SK-N-SH (cell line): ENCODE results near the gene PRDM13. TPM values are rescaled to one million over a fixed set of nuclear protein-coding genes. Genes with fewer than 3 reads are reported as not detected.

Source experiments
- CTCF ChIA-PET: fragments of 300-600, 350-600 bp; formaldehyde crosslinking; extraction: SDS; loops from one replicate; lab custom pipeline; 2021; lab: Yijun Ruan, JAX
- POLR2A ChIA-PET: fragments of 350-600 bp; sonication (Branson Sonifier 250); formaldehyde crosslinking; extraction: SDS; loops from one replicate; lab custom pipeline; 2020; ENCODE audit warnings: antibody characterized with exemption, inconsistent platforms; lab: Yijun Ruan, JAX
- DNase-seq: peaks from one replicate; pipeline ENCODE4 v3.0.0; 2012
- H2AFZ ChIP-seq: fragments of 200-600 bp; sonication (generic); 2 replicates; pipeline ENCODE4 v1.8.1; 2016; ENCODE audit warnings: antibody characterized with exemption, mild to moderate bottlenecking, low read depth
- H3F3A ChIP-seq: fragments of 200-600 bp; sonication (generic); replicated peaks from 2 replicates; pipeline ENCODE3; 2016; ENCODE audit warnings: antibody characterized with exemption, mild to moderate bottlenecking; ENCODE audit not compliant: insufficient read depth
- H3K27ac ChIP-seq, 2 experiments: fragments of 200-500 bp in 1 of 2; fragments of 200-600 bp in 1 of 2; sonication (Bioruptor generic) in 1 of 2; sonication (generic), shearing (Covaris generic) in 1 of 2; 2 replicates each; pipeline versions ENCODE4 v1.5.1 to v1.6.1; 2014 to 2016; ENCODE audit warnings: low read depth in 2 of 2, inconsistent platforms in 1 of 2, low read length in 1 of 2, mild to moderate bottlenecking in 1 of 2, mixed read lengths in 1 of 2
- H3K27me3 ChIP-seq: fragments of 200-600 bp; sonication (generic), shearing (Covaris generic); 2 replicates; pipeline ENCODE4 v1.6.1; 2016; ENCODE audit warnings: mixed run types; ENCODE audit not compliant: insufficient read depth
- H3K36me3 ChIP-seq, 2 experiments: fragments of 200-500 bp in 1 of 2; fragments of 200-600 bp in 1 of 2; sonication (Bioruptor generic) in 1 of 2; sonication (generic) in 1 of 2; replicated peaks in 1 of 2; 2 replicates each; pipeline versions ENCODE3 to v1.5.1; 2014 to 2016; ENCODE audit warnings: low read length in 1 of 2, mild to moderate bottlenecking in 1 of 2; ENCODE audit not compliant: insufficient read depth in 2 of 2, control insufficient read depth in 1 of 2
- H3K4me1 ChIP-seq, 2 experiments: fragments of 200-500 bp in 1 of 2; fragments of 200-600 bp in 1 of 2; sonication (Bioruptor generic) in 1 of 2; sonication (generic), shearing (Covaris generic) in 1 of 2; 2 replicates each; pipeline versions ENCODE4 v1.5.1 to v1.6.1; 2014 to 2016; ENCODE audit warnings: low read depth in 1 of 2, low read length in 1 of 2, mixed run types in 1 of 2; ENCODE audit not compliant: insufficient read depth in 2 of 2, control insufficient read depth in 1 of 2
- H3K4me2 ChIP-seq: fragments of 200-600 bp; sonication (generic), shearing (Covaris generic); 2 replicates; pipeline ENCODE4 v1.6.1; 2017; ENCODE audit warnings: mixed run types
- H3K4me3 ChIP-seq, 2 experiments: fragments of 200-500 bp in 1 of 2; fragments of 200-600 bp in 1 of 2; sonication (Bioruptor generic) in 1 of 2; sonication (generic), shearing (Covaris generic) in 1 of 2; 2 replicates each; pipeline versions ENCODE4 v1.5.1 to v1.8.1; 2014 to 2016; ENCODE audit warnings: low read depth in 2 of 2, inconsistent platforms in 1 of 2, low read length in 1 of 2, mild to moderate bottlenecking in 1 of 2, mixed read lengths in 1 of 2, moderate library complexity in 1 of 2
- H3K79me2 ChIP-seq: fragments of 200-600 bp; sonication (generic); 2 replicates; pipeline ENCODE4 v1.8.1; 2017; ENCODE audit warnings: mild to moderate bottlenecking; ENCODE audit not compliant: insufficient read depth
- H3K9ac ChIP-seq: fragments of 200-600 bp; sonication (generic); 2 replicates; pipeline ENCODE4 v1.6.1; 2017; ENCODE audit warnings: mixed run types
- H3K9me2 ChIP-seq: fragments of 200-600 bp; sonication (generic); 2 replicates; pipeline ENCODE4 v1.6.1; 2017; ENCODE audit warnings: mixed run types
- H3K9me3 ChIP-seq: fragments of 200-600 bp; sonication (generic); 2 replicates; pipeline ENCODE4 v1.6.1; 2017; ENCODE audit warnings: mixed run types, mild to moderate bottlenecking, moderate library complexity
- H4K20me1 ChIP-seq: fragments of 200-600 bp; sonication (generic); 2 replicates; pipeline ENCODE4 v1.6.1; 2017; ENCODE audit warnings: mild to moderate bottlenecking, mixed run types; ENCODE audit not compliant: insufficient read depth
- CHD2 ChIP-seq: fragments of 150-350 bp; IDR thresholded peaks from 2 replicates; pipeline ENCODE4 v1.6.1; 2018; ENCODE audit warnings: low read length; ENCODE audit not compliant: partially characterized antibody
- EZH2phosphoT487 ChIP-seq: fragments of 200-600 bp; sonication (generic); IDR thresholded peaks from 2 replicates; pipeline ENCODE4 v1.6.1; 2017; ENCODE audit warnings: low read depth, mixed run types, mild to moderate bottlenecking, antibody characterized with exemption, moderate library complexity, borderline replicate concordance
- GABPA ChIP-seq: IDR thresholded peaks from 2 replicates; pipeline ENCODE4 v1.4.0; 2012; ENCODE audit warnings: low read depth, mild to moderate bottlenecking
- RAD21 ChIP-seq: IDR thresholded peaks from 2 replicates; pipeline ENCODE4 v1.6.1; 2012; ENCODE audit warnings: mild to moderate bottlenecking, low read length
- USF1 ChIP-seq: IDR thresholded peaks from 2 replicates; pipeline ENCODE4 v1.4.0; 2012; ENCODE audit warnings: low read depth, borderline replicate concordance
- YY1 ChIP-seq: IDR thresholded peaks from 2 replicates; pipeline ENCODE4 v1.4.0; 2012; ENCODE audit warnings: low read depth, mild to moderate bottlenecking
- WGBS: methylation state at CpG from one replicate; pipeline ENCODE4 v1.1.6; 2017; ENCODE audit warnings: low lambda C conversion rate; 5-methylcytosine and 5-hydroxymethylcytosine counted together
- polyA plus RNA-seq, 3 experiments: library from polyadenylated mRNA; depleted of rRNA; stranded (reverse); fragments of >200 nt; gene quantifications; 2 replicates each; pipeline ENCODE4 v1.2.3, GENCODE V29; 2012
- TF ChIP-seq, protein P1 (sequence below): fragments of 150-350 bp; IDR thresholded peaks from 2 replicates; pipeline ENCODE4 v1.6.1; 2017; ENCODE audit warnings: antibody characterized with exemption, low read length, low read depth, borderline replicate concordance
- TF ChIP-seq, protein P2 (sequence below): IDR thresholded peaks from 2 replicates; pipeline ENCODE4 v1.4.0; 2012; ENCODE audit warnings: low read depth, borderline replicate concordance
- TF ChIP-seq, protein P3 (sequence below): IDR thresholded peaks from 2 replicates; pipeline ENCODE4 v1.6.1; 2012; ENCODE audit warnings: mild to moderate bottlenecking, low read depth, low read length, moderate library complexity

PRDM13 gene
- polyA plus RNA-seq, 1 of the 3 experiments (the other 2 are of a cell fraction) = 0.02 TPM

DNA sequence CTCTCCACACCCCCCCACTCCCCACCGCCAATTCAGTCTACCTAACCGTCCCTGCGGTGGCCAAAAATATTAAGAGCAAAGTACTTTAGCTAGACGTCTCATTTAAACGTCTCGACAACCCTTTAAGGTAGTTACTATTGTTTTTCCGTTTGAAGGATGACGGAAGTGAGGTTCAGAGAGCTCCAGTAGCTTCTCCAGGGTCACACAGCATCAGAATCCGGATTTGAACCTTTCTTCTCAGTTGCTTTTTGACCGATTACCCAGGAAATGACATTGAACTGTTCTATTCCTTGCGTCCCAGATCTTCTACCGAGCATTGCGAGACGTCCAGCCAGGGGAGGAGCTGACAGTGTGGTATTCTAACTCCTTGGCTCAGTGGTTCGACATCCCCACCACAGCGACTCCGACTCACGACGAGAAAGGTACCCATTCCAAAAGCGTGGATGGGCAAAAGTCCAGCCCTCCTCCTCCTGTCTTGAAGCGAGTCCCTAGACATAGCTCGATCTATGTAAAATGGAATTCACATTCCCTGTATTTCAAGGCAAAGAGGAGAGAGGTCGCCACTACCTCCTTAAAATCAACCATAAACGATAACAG, 2.4 kb downstream of the PRDM13 start (continued):
- TF ChIP-seq, protein P1, sequence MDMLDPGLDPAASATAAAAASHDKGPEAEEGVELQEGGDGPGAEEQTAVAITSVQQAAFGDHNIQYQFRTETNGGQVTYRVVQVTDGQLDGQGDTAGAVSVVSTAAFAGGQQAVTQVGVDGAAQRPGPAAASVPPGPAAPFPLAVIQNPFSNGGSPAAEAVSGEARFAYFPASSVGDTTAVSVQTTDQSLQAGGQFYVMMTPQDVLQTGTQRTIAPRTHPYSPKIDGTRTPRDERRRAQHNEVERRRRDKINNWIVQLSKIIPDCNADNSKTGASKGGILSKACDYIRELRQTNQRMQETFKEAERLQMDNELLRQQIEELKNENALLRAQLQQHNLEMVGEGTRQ = no peak
- TF ChIP-seq, protein P2, sequence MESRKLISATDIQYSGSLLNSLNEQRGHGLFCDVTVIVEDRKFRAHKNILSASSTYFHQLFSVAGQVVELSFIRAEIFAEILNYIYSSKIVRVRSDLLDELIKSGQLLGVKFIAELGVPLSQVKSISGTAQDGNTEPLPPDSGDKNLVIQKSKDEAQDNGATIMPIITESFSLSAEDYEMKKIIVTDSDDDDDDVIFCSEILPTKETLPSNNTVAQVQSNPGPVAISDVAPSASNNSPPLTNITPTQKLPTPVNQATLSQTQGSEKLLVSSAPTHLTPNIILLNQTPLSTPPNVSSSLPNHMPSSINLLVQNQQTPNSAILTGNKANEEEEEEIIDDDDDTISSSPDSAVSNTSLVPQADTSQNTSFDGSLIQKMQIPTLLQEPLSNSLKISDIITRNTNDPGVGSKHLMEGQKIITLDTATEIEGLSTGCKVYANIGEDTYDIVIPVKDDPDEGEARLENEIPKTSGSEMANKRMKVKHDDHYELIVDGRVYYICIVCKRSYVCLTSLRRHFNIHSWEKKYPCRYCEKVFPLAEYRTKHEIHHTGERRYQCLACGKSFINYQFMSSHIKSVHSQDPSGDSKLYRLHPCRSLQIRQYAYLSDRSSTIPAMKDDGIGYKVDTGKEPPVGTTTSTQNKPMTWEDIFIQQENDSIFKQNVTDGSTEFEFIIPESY = no peak
- TF ChIP-seq RAD21 = no peak
- no peak for TF ChIP-seq YY1
- TF ChIP-seq CHD2 = no peak
- TF ChIP-seq, protein P3, sequence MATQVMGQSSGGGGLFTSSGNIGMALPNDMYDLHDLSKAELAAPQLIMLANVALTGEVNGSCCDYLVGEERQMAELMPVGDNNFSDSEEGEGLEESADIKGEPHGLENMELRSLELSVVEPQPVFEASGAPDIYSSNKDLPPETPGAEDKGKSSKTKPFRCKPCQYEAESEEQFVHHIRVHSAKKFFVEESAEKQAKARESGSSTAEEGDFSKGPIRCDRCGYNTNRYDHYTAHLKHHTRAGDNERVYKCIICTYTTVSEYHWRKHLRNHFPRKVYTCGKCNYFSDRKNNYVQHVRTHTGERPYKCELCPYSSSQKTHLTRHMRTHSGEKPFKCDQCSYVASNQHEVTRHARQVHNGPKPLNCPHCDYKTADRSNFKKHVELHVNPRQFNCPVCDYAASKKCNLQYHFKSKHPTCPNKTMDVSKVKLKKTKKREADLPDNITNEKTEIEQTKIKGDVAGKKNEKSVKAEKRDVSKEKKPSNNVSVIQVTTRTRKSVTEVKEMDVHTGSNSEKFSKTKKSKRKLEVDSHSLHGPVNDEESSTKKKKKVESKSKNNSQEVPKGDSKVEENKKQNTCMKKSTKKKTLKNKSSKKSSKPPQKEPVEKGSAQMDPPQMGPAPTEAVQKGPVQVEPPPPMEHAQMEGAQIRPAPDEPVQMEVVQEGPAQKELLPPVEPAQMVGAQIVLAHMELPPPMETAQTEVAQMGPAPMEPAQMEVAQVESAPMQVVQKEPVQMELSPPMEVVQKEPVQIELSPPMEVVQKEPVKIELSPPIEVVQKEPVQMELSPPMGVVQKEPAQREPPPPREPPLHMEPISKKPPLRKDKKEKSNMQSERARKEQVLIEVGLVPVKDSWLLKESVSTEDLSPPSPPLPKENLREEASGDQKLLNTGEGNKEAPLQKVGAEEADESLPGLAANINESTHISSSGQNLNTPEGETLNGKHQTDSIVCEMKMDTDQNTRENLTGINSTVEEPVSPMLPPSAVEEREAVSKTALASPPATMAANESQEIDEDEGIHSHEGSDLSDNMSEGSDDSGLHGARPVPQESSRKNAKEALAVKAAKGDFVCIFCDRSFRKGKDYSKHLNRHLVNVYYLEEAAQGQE = no peak
- TF ChIP-seq USF1 = no peak
- no peak for TF ChIP-seq EZH2phosphoT487

GRCh38 chr6:99609905-99610489, 3.4 kb downstream of the PRDM13 start:
- no peak for TF ChIP-seq GABPA
- TF ChIP-seq, all 33 proteins: peak for 0
- Histone ChIP-seq H3K79me2 (no peaks in the 10 kb centered on the region), H3K9ac (no peak overlapping the region), H3F3A (no peaks in the 10 kb centered on the region), H3K4me3 (no peak overlapping the region), H3K4me1 (peaks cover 0 to 10% of the 10 kb centered on the region in 2 experiments; a peak in 1 of 4 replicates), H3K9me3 (no peaks in the 10 kb centered on the region), H3K36me3 (no peaks in the 10 kb centered on the region), H3K4me2 (no peak overlapping the region), H3K9me2 (no peaks in the 10 kb centered on the region), H3K27ac (no peak overlapping the region), H4K20me1 (no peaks in the 10 kb centered on the region), H2AFZ (no peak overlapping the region), H3K27me3 (peaks cover 89% of the 10 kb centered on the region)
- CTCF ChIA-PET = interaction anchor here (0.9 to 1.8 kb wide), 4 partner anchors 10 to 141 kb away, joined by 3 to 4 read pairs (median 4); no protein-coding TSS in a partner anchor
- no peak for DNase-seq
- POLR2A ChIA-PET = no interaction called here
- 26% methylated on average over 2 of the region's 2 CpGs for WGBS
